T-helper 9 cell (primary cell): ENCODE results near the gene CMTM8.
"Not testable (repeated sequence)": the region's sequence is repeated elsewhere in the genome, so short reads cannot be mapped to it uniquely, and the experiment has no call there.

ENCODE experiments used
- DNase-seq: peaks from one replicate; pipeline ENCODE4 v3.0.0-alpha.2; 2020

Gene CMTM8

GRCh38 chr3:32383136-32383711 is 144.7 kb downstream of the CMTM8 start:
- no peak for DNase-seq

- DNase-seq, result no peak
These were observed 146.5 kb downstream of the CMTM8 start for GRCh38 chr3:32384938-32385337.

GRCh38 chr3:32387512-32387911 is 149.0 kb downstream of the CMTM8 start:
- DNase-seq, result no peak

- not testable (repeated sequence) for DNase-seq
These were observed 151.1 kb downstream of the CMTM8 start for GRCh38 chr3:32389577-32389976.

GRCh38 chr3:32391643-32392535 is 153.4 kb downstream of the CMTM8 start, which contains the start of gene CMTM7:
Gene CMTM7, plus strand, starts transcription at chr3:32391853. Its CDS starts 54 bp downstream, at chr3:32391907.
- DNase-seq, result peak; percentile 57

GRCh38 chr3:32392536-32393302 is 154.2 kb downstream of the CMTM8 start:
- no peak for DNase-seq

GRCh38 chr3:32395496-32395895 is 157.0 kb downstream of the CMTM8 start:
- no peak for DNase-seq

- DNase-seq, result no peak
These were observed 159.5 kb downstream of the CMTM8 start for GRCh38 chr3:32397941-32398340.

GRCh38 chr3:32398531-32398930 is 160.1 kb downstream of the CMTM8 start:
- DNase-seq, result no peak

- peak; percentile 17 for DNase-seq
These were observed 160.6 kb downstream of the CMTM8 start for GRCh38 chr3:32399030-32399620.

- DNase-seq, result no peak
These were observed 162.6 kb downstream of the CMTM8 start for GRCh38 chr3:32401126-32401525.

- peak; percentile 50 for DNase-seq
These were observed 163.1 kb downstream of the CMTM8 start for GRCh38 chr3:32401556-32402081.

- no peak for DNase-seq
These were observed 165.2 kb downstream of the CMTM8 start for GRCh38 chr3:32403663-32404062.

- DNase-seq, result no peak
These were observed 166.2 kb downstream of the CMTM8 start for GRCh38 chr3:32404714-32405113.

- no peak for DNase-seq
These were observed 166.7 kb downstream of the CMTM8 start for GRCh38 chr3:32405155-32405554.

- no peak for DNase-seq
These were observed 167.3 kb downstream of the CMTM8 start for GRCh38 chr3:32405711-32406323.

- DNase-seq, result no peak
These were observed 168.3 kb downstream of the CMTM8 start for GRCh38 chr3:32406486-32407408.

GRCh38 chr3:32410367-32411246 is 172.1 kb downstream of the CMTM8 start:
- no peak for DNase-seq

GRCh38 chr3:32411442-32411841 is 173.0 kb downstream of the CMTM8 start:
- no peak for DNase-seq

GRCh38 chr3:32412887-32413286 is 174.4 kb downstream of the CMTM8 start:
- DNase-seq, result no peak
